HepG2 (cell line): ENCODE measurements around the gene CPED1. TPM values are rescaled to one million over a fixed set of nuclear protein-coding genes. Genes with fewer than 3 reads are reported as not detected.

Experiments
- HNRNPH1 ChIP-seq: fragments of 200-400 bp; formaldehyde crosslinking; optimal IDR thresholded peaks from 2 replicates; pipeline ENCODE3; 2017; ENCODE audit warnings: mild to moderate bottlenecking, low read depth, low read length
- KMT2B ChIP-seq: IDR thresholded peaks from 2 replicates; pipeline ENCODE4 v1.6.1; 2016; ENCODE audit warnings: missing genetic modification reagents, missing compliant biosample characterization
- LCORL ChIP-seq, 2 experiments: fragments of 450-650 bp in 1 of 2; sonication (generic) in 1 of 2; formaldehyde crosslinking in 1 of 2; IDR thresholded peaks; 2 replicates each; pipeline versions ENCODE4 v1.5.0 to v1.6.1; 2017 to 2020; ENCODE audit warnings: antibody characterized with exemption in 1 of 2, missing genetic modification reagents in 1 of 2
- MED1 ChIP-seq: sonication (generic); formaldehyde crosslinking; IDR thresholded peaks from 2 replicates; pipeline ENCODE4 v1.4.0; 2020; ENCODE audit warnings: missing genetic modification reagents
- NKX3-1 ChIP-seq: sonication (generic); formaldehyde crosslinking; IDR thresholded peaks from 2 replicates; pipeline ENCODE4 v1.5.0; 2020; ENCODE audit warnings: missing genetic modification reagents
- RXRB ChIP-seq: IDR thresholded peaks from 2 replicates; pipeline ENCODE4 v1.6.1; 2016; ENCODE audit warnings: borderline replicate concordance, missing genetic modification reagents, missing compliant biosample characterization
- SIX1 ChIP-seq: sonication (generic); formaldehyde crosslinking; IDR thresholded peaks from 2 replicates; pipeline ENCODE4 v1.4.0; 2020; ENCODE audit warnings: missing genetic modification reagents, borderline replicate concordance
- TBX2 ChIP-seq: sonication (generic); formaldehyde crosslinking; IDR thresholded peaks from 2 replicates; pipeline ENCODE4 v1.5.0; 2020; ENCODE audit warnings: missing genetic modification reagents, mild to moderate bottlenecking, borderline replicate concordance
- YEATS2 ChIP-seq: sonication (generic); formaldehyde crosslinking; IDR thresholded peaks from 2 replicates; pipeline ENCODE4 v1.4.0; 2020; ENCODE audit warnings: missing genetic modification reagents, borderline replicate concordance
- ZKSCAN8 ChIP-seq: IDR thresholded peaks from 2 replicates; pipeline ENCODE4 v1.6.1; 2016; ENCODE audit warnings: borderline replicate concordance, missing genetic modification reagents, missing compliant biosample characterization
- ZNF260 ChIP-seq: sonication (generic); formaldehyde crosslinking; IDR thresholded peaks from 2 replicates; pipeline ENCODE4 v1.4.0; 2020; ENCODE audit warnings: missing genetic modification reagents, low read depth, mild to moderate bottlenecking, borderline replicate concordance
- ZNF3 ChIP-seq: IDR thresholded peaks from 2 replicates; pipeline ENCODE4 v1.7.0; 2017; ENCODE audit warnings: inconsistent platforms
- ZNF558 ChIP-seq: sonication (generic); formaldehyde crosslinking; IDR thresholded peaks from 2 replicates; pipeline ENCODE4 v1.9.0; 2022; ENCODE audit warnings: mild to moderate bottlenecking, missing genetic modification reagents, borderline replicate concordance
- ZNF781 ChIP-seq: sonication (generic); formaldehyde crosslinking; IDR thresholded peaks from 2 replicates; pipeline ENCODE4 v1.5.1; 2020; ENCODE audit warnings: borderline replicate concordance, mild to moderate bottlenecking, missing genetic modification reagents; ENCODE audit errors: not compliant biosample characterization
- ZNF879 ChIP-seq: sonication (generic); formaldehyde crosslinking; IDR thresholded peaks from 2 replicates; pipeline ENCODE4 v1.8.1; 2023; ENCODE audit warnings: missing genetic modification reagents
- polyA plus RNA-seq, 8 experiments: library from polyadenylated mRNA; depleted of rRNA in 3 of 8; stranded (reverse) in 7 of 8; unstranded in 1 of 8; fragments of >200 nt; fragmentation: Illumina TruSeq in 4 of 8; extraction: Trizol in 4 of 8; gene quantifications; 2 replicates each; pipeline versions ENCODE4 v1.2.1 to v1.2.3, GENCODE V29; 2011 to 2016; ENCODE audit warnings: low read depth in 4 of 8, missing spikeins in 1 of 8, mixed read lengths in 1 of 8; ENCODE audit not compliant: insufficient read depth in 1 of 8
- total RNA-seq, 5 experiments: library from RNA; depleted of rRNA; stranded (reverse); fragments of >200 nt; fragmentation: Illumina TruSeq; extraction: Trizol; gene quantifications; 2 replicates each; pipeline ENCODE4 v1.2.3, GENCODE V29; 2016; ENCODE audit warnings: low read depth in 1 of 5
- TF ChIP-seq, protein P1 (sequence below), 2 experiments: sonication (generic) in 1 of 2; formaldehyde crosslinking in 1 of 2; IDR thresholded peaks; 2 replicates each; pipeline versions ENCODE4 v1.4.0 to v1.6.1; 2018 to 2020; ENCODE audit warnings: missing genetic modification reagents in 2 of 2, borderline replicate concordance in 1 of 2, low read depth in 1 of 2, mild to moderate bottlenecking in 1 of 2, missing biosample characterization in 1 of 2
- TF ChIP-seq, protein P2 (sequence below): sonication (generic); formaldehyde crosslinking; IDR thresholded peaks from 2 replicates; pipeline ENCODE4 v1.4.0; 2020; ENCODE audit warnings: mild to moderate bottlenecking, missing genetic modification reagents
- TF ChIP-seq, protein P3 (sequence below): sonication (generic); formaldehyde crosslinking; IDR thresholded peaks from 2 replicates; pipeline ENCODE4 v1.9.0; 2022; ENCODE audit warnings: missing genetic modification reagents, mild to moderate bottlenecking, borderline replicate concordance
- TF ChIP-seq, protein P4 (sequence below): sonication (generic); formaldehyde crosslinking; IDR thresholded peaks from 2 replicates; pipeline ENCODE4 v1.8.1; 2023; ENCODE audit warnings: mild to moderate bottlenecking, moderate library complexity, missing genetic modification reagents
- TF ChIP-seq, protein P5 (sequence below): sonication (generic); formaldehyde crosslinking; IDR thresholded peaks from 2 replicates; pipeline ENCODE4 v1.5.0; 2020; ENCODE audit warnings: mild to moderate bottlenecking, missing genetic modification reagents, borderline replicate concordance

The CPED1 gene
- total and polyA plus RNA-seq, 2 of the 13 experiments (the other 11 are each of a cell fraction or from before 2014, with no cell fraction given) = 11.5 to 27.0 TPM

DNA sequence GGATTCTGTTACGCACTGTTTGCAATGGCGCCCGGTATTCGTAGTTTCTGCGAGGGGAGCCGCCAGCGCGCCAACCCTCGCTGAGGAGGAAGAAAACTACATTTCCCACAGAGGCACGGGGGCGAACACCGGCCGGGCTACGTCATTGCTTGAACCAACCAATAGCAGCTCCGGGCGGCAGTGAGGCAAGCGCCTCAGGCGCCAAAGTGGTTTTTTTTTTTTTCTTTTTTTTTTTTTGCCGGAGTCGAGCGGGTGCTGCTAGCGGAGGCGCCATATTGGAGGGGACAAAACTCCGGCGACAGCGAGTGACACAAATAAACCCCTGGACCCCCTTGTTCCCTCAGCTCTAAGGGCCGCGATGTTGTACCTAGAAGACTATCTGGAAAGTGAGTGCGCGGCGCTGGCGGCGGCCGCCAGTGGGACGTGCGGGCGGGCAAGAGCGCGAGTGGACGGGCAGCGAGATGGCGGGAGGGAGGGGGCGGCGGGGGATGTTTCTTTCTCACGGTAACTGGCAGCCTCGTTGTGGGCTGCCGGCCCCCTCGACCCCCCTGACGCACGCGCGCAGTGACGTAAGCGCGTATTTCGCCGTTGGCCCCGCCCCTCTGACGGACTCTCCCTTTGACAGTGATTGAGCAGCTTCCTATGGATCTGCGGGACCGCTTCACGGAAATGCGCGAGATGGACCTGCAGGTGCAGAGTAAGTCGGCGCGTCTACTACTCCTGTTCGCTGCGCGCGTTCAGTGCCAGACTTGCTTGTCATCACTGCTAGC lies 37.8 kb upstream of the CPED1 start, which contains the start of gene ING3 (continued):
- TF ChIP-seq, protein P1, sequence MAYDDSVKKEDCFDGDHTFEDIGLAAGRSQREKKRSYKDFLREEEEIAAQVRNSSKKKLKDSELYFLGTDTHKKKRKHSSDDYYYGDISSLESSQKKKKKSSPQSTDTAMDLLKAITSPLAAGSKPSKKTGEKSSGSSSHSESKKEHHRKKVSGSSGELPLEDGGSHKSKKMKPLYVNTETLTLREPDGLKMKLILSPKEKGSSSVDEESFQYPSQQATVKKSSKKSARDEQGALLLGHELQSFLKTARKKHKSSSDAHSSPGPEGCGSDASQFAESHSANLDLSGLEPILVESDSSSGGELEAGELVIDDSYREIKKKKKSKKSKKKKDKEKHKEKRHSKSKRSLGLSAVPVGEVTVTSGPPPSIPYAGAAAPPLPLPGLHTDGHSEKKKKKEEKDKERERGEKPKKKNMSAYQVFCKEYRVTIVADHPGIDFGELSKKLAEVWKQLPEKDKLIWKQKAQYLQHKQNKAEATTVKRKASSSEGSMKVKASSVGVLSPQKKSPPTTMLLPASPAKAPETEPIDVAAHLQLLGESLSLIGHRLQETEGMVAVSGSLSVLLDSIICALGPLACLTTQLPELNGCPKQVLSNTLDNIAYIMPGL (CRISPR knock-in tag; IDR thresholded peaks at IDR 0.05; ENCODE audit: borderline replicate concordance in 1 of 2, low read depth in 1 of 2) = peak; percentile 56 to 68; a peak in 2 of 4 replicates
- TF ChIP-seq, protein P2, sequence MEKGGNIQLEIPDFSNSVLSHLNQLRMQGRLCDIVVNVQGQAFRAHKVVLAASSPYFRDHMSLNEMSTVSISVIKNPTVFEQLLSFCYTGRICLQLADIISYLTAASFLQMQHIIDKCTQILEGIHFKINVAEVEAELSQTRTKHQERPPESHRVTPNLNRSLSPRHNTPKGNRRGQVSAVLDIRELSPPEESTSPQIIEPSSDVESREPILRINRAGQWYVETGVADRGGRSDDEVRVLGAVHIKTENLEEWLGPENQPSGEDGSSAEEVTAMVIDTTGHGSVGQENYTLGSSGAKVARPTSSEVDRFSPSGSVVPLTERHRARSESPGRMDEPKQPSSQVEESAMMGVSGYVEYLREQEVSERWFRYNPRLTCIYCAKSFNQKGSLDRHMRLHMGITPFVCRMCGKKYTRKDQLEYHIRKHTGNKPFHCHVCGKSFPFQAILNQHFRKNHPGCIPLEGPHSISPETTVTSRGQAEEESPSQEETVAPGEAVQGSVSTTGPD (CRISPR knock-in tag) = no peak
- TF ChIP-seq, protein P3, sequence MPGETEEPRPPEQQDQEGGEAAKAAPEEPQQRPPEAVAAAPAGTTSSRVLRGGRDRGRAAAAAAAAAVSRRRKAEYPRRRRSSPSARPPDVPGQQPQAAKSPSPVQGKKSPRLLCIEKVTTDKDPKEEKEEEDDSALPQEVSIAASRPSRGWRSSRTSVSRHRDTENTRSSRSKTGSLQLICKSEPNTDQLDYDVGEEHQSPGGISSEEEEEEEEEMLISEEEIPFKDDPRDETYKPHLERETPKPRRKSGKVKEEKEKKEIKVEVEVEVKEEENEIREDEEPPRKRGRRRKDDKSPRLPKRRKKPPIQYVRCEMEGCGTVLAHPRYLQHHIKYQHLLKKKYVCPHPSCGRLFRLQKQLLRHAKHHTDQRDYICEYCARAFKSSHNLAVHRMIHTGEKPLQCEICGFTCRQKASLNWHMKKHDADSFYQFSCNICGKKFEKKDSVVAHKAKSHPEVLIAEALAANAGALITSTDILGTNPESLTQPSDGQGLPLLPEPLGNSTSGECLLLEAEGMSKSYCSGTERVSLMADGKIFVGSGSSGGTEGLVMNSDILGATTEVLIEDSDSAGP (CRISPR knock-in tag) = peak; percentile 50; the same call in 1 of the 2 replicates
- TF ChIP-seq ZNF558 (CRISPR knock-in tag) (no peak), MED1 (CRISPR knock-in tag) (peak; percentile 21; the same call in 1 of the 2 replicates), ZNF781 (CRISPR knock-in tag) (no peak), KMT2B (CRISPR knock-in tag) (peak; percentile 54; the same call in 1 of the 2 replicates), TBX2 (CRISPR knock-in tag) (peak; percentile 57), ZNF3 (CRISPR knock-in tag) (no peak), NKX3-1 (no peak), YEATS2 (CRISPR knock-in tag) (peak; percentile 75; the same call in 1 of the 2 replicates), SIX1 (peak; percentile 64; the same call in 1 of the 2 replicates), ZKSCAN8 (CRISPR knock-in tag) (0 out of 2 replicates have a peak, but pooled peaks have one; percentile 16), RXRB (0 out of 2 replicates have a peak, but pooled peaks have one; percentile 7), ZNF879 (CRISPR knock-in tag) (no peak), LCORL (IDR thresholded peaks at IDR 0.05) (no peak), LCORL (CRISPR knock-in tag; IDR thresholded peaks at IDR 0.05) (no peak), HNRNPH1 (no peak), ZNF260 (CRISPR knock-in tag) (no peak)
- TF ChIP-seq, protein P4, sequence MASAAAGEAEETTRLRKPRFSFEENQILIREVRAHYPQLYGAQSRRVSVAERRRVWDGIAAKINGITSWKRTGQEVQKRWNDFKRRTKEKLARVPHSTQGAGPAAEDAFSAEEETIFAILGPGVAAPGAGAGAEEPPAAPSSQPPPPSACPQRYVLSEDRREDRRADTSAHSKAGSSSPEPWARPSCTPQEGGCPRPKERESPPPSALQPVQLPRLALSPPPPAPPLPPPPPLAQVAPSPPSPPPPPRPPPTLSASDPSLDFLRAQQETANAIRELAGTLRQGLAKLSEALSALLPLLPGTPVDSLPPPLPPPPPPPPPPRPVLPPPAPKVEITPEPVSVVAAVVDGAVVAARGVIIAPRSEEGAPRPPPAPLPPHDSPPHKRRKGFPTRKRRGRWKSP = peak; percentile 88; the same call in 1 of the 2 replicates
- TF ChIP-seq, protein P5, sequence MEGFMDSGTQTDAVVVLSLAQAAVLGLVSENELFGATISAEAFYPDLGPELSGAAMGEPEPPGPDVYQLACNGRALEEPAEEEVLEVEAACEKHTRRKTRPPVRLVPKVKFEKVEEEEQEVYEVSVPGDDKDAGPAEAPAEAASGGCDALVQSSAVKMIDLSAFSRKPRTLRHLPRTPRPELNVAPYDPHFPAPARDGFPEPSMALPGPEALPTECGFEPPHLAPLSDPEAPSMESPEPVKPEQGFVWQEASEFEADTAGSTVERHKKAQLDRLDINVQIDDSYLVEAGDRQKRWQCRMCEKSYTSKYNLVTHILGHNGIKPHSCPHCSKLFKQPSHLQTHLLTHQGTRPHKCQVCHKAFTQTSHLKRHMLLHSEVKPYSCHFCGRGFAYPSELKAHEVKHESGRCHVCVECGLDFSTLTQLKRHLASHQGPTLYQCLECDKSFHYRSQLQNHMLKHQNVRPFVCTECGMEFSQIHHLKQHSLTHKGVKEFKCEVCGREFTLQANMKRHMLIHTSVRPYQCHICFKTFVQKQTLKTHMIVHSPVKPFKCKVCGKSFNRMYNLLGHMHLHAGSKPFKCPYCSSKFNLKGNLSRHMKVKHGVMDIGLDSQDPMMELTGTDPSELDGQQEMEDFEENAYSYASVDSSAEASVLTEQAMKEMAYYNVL (CRISPR knock-in tag) = no peak
